GM18873 (cell line): Measurements from ENCODE around the gene RAB30.

ENCODE experiments used
- ATAC-seq: cut with Tn5 transposase; IDR thresholded peaks from one replicate; pipeline ENCODE4 v1.9.1; 2021; ENCODE audit warnings: mild to moderate bottlenecking, moderate library complexity, moderate number of reproducible peaks; ENCODE audit not compliant: unreplicated experiment, low FRiP score

RAB30 gene

GRCh38 chr11:83044958-83045712, 26.6 kb downstream of the RAB30 start:
- peak; percentile 64 for ATAC-seq

GRCh38 chr11:83042964-83043711, 28.6 kb downstream of the RAB30 start:
- no peak for ATAC-seq

- no peak for ATAC-seq
Observed at GRCh38 chr11:83041126-83041525, 30.6 kb downstream of the RAB30 start.

GRCh38 chr11:83039566-83039965, 32.1 kb downstream of the RAB30 start:
- no peak for ATAC-seq

GRCh38 chr11:83037877-83038276, 33.8 kb downstream of the RAB30 start:
- ATAC-seq, result no peak

GRCh38 chr11:83036701-83037100, 35.0 kb downstream of the RAB30 start:
- no peak for ATAC-seq

- no peak for ATAC-seq
Observed at GRCh38 chr11:83035070-83035854, 36.4 kb downstream of the RAB30 start.

- ATAC-seq, result no peak
Observed at GRCh38 chr11:83034673-83035014, 37.1 kb downstream of the RAB30 start.

GRCh38 chr11:83033972-83034672, 37.6 kb downstream of the RAB30 start:
- ATAC-seq, result no peak

- ATAC-seq, result no peak
Observed at GRCh38 chr11:83033371-83033770, 38.3 kb downstream of the RAB30 start.

- ATAC-seq, result no peak
Observed at GRCh38 chr11:83031127-83031526, 40.6 kb downstream of the RAB30 start.

GRCh38 chr11:83027794-83028193, 43.9 kb downstream of the RAB30 start:
- ATAC-seq, result no peak

- ATAC-seq, result no peak
Observed at GRCh38 chr11:83027289-83027688, 44.4 kb downstream of the RAB30 start.

GRCh38 chr11:83026229-83026628, 45.5 kb downstream of the RAB30 start:
- no peak for ATAC-seq

- ATAC-seq, result no peak
Observed at GRCh38 chr11:83025267-83025704, 46.4 kb downstream of the RAB30 start.

GRCh38 chr11:83024270-83024854, 47.3 kb downstream of the RAB30 start:
- ATAC-seq, result no peak

GRCh38 chr11:83023410-83023809, 48.3 kb downstream of the RAB30 start:
- ATAC-seq, result no peak

- ATAC-seq, result no peak
Observed at GRCh38 chr11:83021780-83022125, 49.9 kb downstream of the RAB30 start.

- ATAC-seq, result no peak
Observed at GRCh38 chr11:83020942-83021779, 50.5 kb downstream of the RAB30 start.
